Cardiac muscle cell (in vitro differentiated cells and primary cell): ENCODE measurements around the gene EHD4. TPM values are rescaled to one million over a fixed set of nuclear protein-coding genes. Genes with fewer than 3 reads are reported as not detected.

ENCODE experiments used
- DNase-seq, 2 donors: peaks; one replicate each; pipeline versions ENCODE4 v3.0.0 to v3.0.0-alpha.2; 2010 to 2017; ENCODE audit warnings: low read depth in 1 of 2, low spot score in 1 of 2
- H3K27ac ChIP-seq: fragments of 200-600 bp; sonication (generic); 2 replicates; pipeline ENCODE4 v1.5.1; 2016
- H3K27me3 ChIP-seq: fragments of 200-600 bp; sonication (generic); 2 replicates; pipeline ENCODE4 v1.6.0; 2016; ENCODE audit warnings: control low read depth
- H3K36me3 ChIP-seq: fragments of 200-600 bp; sonication (generic); 2 replicates; pipeline ENCODE4 v1.5.1; 2016; ENCODE audit warnings: control low read depth
- H3K4me1 ChIP-seq: fragments of 200-600 bp; sonication (generic); 2 replicates; pipeline ENCODE4 v1.8.1; 2017; ENCODE audit warnings: low read depth, mild to moderate bottlenecking, mixed run types
- H3K4me3 ChIP-seq: fragments of 200-600 bp; sonication (generic); 2 replicates; pipeline ENCODE4 v1.5.1; 2016; ENCODE audit warnings: mild to moderate bottlenecking
- H3K9me3 ChIP-seq: fragments of 200-600 bp; sonication (generic); 2 replicates; pipeline ENCODE4 v1.5.1; 2017; ENCODE audit warnings: low read depth, mild to moderate bottlenecking, control low read depth
- CTCF ChIP-seq: IDR thresholded peaks from 2 replicates; pipeline ENCODE4 v1.5.1; 2012; ENCODE audit warnings: low read depth, mild to moderate bottlenecking, low read length
- polyA plus RNA-seq: library from polyadenylated mRNA; unstranded; fragments of >200 nt; fragmentation: Nextera tagmentation; extraction: Ambion mirVana; gene quantifications from 2 replicates; pipeline ENCODE4 v1.2.1, GENCODE V29; 2016
- total RNA-seq: library from RNA; depleted of rRNA; stranded (reverse); fragments of >200 nt; gene quantifications from 2 replicates; pipeline ENCODE4 v1.2.3, GENCODE V29; 2016

The EHD4 gene
- total and polyA plus RNA-seq, 2 experiments from 2014 or later = 47.4 to 56.4 TPM

- Histone ChIP-seq H3K27me3 (no peaks in the 10 kb centered on the region), H3K4me3 (no peak overlapping the region), H3K4me1 (no peaks in the 10 kb centered on the region), H3K36me3 (no peaks in the 10 kb centered on the region), H3K9me3 (no peaks in the 10 kb centered on the region), H3K27ac (no peak overlapping the region)
- DNase-seq = no peak
- TF ChIP-seq CTCF = no peak
Observed at GRCh38 chr15:41994171-41994650, 21.9 kb upstream of the EHD4 start.

DNA sequence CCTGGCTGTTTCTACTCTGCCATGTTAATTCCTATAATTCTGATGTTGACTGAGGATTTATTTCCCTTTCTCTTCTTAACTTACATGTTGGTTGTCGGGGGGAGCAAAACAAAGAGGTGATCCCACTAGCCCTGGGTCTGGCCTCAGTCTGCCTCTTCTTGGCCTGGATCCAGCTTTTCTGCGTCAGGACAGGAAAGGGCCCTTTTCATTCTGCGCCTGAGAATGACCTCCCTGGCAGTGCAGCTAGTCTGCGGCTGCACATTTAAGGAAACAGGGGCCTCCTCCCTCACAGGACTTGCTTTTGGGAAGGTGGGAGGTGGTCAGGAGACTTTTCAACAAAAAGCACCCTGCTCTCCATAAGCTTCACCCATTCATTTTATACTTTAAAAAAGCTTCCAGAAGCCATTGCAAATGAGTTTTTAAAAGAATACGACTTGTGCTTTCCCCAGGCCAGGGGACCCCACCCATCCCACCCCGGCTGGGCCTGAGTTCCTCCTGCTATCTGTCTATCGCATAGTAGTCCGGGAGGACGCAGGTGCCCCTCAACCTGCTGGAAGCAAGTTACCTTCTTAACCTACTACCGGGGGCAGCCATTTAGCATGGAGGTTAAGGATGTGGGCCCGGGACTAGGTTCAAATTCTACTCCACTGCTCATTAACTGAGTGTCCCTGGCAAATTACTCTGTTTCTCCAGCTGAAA is 21.3 kb upstream of the EHD4 start:
- H3K27ac ChIP-seq = no peak overlapping the region
- no peak for TF ChIP-seq CTCF
- no peaks in the 10 kb centered on the region for H3K36me3 ChIP-seq
- H3K4me1 ChIP-seq = no peaks in the 10 kb centered on the region
- no peak for DNase-seq
- H3K9me3 ChIP-seq = no peaks in the 10 kb centered on the region
- H3K4me3 ChIP-seq = no peak overlapping the region
- no peaks in the 10 kb centered on the region for H3K27me3 ChIP-seq

DNA sequence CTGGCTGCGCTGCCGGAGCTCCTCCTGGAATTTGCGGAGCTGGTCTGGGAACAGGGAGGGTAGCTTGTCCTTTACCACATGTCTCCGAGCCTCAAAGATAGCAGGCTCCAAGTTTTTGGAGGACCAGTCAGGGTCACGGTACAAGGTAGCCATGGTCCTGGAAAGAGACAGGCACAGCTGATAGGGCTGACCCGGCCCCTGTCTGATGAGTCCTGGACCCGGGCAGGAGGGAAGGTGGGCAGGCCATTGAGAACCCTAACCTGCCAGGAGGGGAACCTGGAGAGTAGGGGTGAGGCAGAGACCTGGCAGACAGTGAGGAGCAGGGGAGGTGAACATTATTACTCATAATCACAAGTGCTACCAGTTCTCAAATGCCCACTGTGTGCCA is 20.4 kb upstream of the EHD4 start:
- no peaks in the 10 kb centered on the region for H3K27me3 ChIP-seq
- no peak for DNase-seq
- H3K27ac ChIP-seq = no peak overlapping the region
- H3K9me3 ChIP-seq = no peaks in the 10 kb centered on the region
- no peak for TF ChIP-seq CTCF
- H3K4me3 ChIP-seq = no peak overlapping the region
- no peaks in the 10 kb centered on the region for H3K36me3 ChIP-seq
- no peaks in the 10 kb centered on the region for H3K4me1 ChIP-seq

- H3K27ac ChIP-seq = no peak overlapping the region
- no peaks in the 10 kb centered on the region for H3K9me3 ChIP-seq
- no peak for DNase-seq
- TF ChIP-seq CTCF = no peak
- no peak overlapping the region for H3K4me3 ChIP-seq
- no peaks in the 10 kb centered on the region for H3K4me1 ChIP-seq
- no peaks in the 10 kb centered on the region for H3K36me3 ChIP-seq
- no peaks in the 10 kb centered on the region for H3K27me3 ChIP-seq
Observed at GRCh38 chr15:41992151-41992802, 19.9 kb upstream of the EHD4 start.

DNA sequence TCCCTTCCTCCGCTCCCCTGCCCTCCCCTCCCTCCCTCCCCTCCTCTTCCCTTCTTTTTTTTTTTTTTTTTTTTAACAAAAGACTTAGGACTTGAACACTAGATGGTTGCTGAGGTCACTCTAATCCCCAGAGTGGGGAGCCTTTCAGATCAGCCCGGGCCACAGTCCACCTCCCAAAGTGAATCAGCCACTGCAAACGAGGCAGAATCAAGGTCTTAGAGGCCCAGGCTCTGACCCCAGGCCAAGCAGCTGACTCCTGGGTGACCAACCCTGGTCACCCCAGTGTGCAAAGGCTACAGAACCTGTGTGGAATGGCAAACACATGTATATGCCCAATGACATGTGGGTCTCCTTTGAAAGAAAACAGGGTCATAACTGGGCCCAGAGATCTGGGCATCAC is 18.3 kb upstream of the EHD4 start:
- no peak overlapping the region for H3K4me3 ChIP-seq
- H3K27me3 ChIP-seq = no peaks in the 10 kb centered on the region
- H3K9me3 ChIP-seq = no peaks in the 10 kb centered on the region
- no peak for DNase-seq
- H3K36me3 ChIP-seq = no peaks in the 10 kb centered on the region
- H3K4me1 ChIP-seq = no peaks in the 10 kb centered on the region
- no peak for TF ChIP-seq CTCF
- H3K27ac ChIP-seq = no peak overlapping the region
